HG02588 (cell line): Measurements from ENCODE around the gene DUSP9.
"Not testable (repeated sequence)": the region's sequence is repeated elsewhere in the genome, so short reads cannot be mapped to it uniquely, and the experiment has no call there.

ENCODE experiments used
- ATAC-seq: cut with Tn5 transposase; IDR thresholded peaks from one replicate; pipeline ENCODE4 v1.9.1; 2021; ENCODE audit warnings: mild to moderate bottlenecking, moderate library complexity; ENCODE audit not compliant: unreplicated experiment

Gene DUSP9

DNA sequence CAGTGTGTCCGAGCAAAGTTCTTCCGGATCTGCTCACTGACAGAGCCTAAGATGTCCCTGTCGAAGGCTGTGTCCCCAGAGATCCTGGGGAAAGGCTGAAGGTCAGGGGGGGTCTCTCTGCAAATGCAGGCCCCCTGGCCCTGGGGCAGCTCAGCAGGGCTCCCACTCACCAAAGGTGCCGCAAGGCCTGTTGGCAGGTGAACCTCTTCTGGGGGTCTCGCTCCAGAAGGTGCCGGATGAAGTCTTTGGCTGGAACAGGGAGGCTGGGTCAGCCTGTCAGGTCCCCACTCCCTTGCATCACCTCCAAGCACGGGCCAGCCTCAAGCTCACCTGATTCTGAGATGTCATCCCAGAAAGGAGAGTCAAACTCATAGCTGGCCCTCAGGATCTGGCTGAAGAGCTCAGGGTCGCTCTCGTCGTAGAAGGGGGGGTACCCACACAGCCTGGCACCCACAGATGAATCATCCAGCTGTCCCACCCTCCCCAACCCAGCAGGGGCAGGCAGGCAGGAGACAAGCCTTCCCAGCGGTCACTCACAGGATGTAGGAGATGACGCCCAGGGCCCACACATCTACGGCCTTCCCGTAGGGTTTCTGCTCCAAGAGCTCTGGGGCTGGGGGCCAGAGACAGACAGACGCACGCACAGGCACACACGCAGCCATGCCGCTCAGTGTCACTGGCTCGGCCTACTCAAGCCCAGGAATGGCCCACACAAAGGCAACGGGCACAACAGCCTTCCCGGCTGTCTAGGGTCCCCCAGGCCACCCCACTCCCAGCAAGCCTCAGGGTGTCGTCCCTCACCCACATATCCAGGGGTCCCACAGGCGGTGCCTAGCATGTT is 24.0 kb downstream of the DUSP9 start:
- no peak for ATAC-seq

DNA sequence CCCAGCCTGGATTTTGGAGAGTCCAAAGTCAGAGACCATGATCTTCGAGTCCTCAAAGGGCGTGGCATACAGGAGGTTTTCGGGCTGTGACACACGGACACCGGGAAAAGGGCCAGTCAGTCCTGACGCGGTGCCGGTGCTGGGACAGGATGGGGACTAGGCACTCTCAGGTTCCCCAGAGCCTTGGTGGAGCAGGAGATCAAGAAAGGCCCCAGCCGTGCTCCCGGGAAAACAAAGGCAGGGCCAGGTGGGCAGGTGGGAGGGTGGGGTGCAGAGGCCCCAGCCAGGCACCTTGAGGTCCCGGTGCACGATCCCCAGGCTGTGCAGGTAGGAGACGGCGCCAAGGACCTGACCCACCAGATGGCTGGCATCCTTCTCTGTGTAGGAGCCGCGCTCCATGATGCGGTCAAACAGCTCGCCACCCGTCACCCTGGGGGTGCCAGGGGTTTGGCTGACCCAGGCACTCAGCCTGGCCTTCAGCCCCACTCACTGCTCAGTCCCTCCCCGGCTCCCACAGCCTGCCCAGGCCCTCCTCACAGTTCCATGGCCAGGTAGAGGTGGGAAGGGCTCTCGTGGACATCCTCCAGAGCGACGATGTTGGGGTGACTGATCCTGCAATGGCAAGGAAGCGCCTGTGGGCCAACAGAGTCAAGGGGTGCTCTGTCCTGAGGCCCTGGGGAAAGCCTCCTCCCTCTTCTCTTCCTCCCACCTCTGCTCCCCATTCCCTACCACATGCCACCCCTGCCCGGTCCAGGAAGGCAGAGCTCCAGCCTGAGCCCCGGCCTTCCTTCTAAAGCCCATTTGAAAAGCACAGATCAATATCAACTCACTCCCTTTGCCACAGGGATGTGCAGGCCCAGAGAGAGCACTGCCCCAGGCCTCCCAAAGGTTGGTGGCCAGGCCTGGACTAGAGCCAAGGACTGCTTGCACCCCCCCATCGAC is 24.9 kb downstream of the DUSP9 start:
- ATAC-seq = no peak

GRCh38 chrX:153672531-153673427 is 25.8 kb downstream of the DUSP9 start:
- no peak for ATAC-seq

DNA sequence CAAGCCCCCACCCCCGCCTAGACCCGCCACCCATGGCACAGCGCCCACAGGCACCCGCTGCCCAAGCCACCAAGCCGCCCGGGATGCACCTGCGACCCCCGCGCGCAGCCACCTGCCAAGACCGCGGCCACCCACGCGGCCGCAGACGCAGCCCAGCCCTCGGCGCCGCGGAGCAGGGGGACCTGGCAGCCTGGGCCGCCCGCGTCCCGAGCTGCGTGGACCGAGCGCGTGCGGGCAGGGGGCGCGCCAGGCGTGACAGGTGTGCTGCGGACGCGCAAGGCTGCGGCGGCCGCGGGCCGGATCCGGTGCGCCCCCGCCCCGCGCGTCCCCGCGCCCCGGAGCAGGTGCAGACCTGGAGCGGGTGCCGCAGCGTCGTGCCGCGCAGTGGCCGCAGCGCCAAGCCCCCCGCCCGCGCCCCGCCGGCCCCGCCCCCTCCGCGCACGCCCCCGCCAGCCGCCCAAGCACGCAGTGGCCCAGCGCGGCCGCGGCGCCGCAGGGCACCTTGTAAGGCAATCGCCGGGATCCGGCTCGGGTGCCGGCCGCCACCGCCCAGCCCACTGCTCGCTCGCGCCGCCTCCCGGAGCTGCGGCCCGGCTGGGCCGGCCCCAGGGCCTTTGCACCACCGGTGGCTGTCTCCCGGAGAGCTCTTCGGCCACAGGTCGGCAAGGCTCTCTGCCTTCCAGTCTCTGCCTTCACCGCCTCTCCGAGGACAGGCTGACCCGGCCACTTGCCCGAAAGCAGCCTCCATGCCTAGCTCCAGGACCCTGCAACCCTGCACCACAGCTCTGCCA is 26.6 kb downstream of the DUSP9 start, which contains the start of gene PNCK:
Gene PNCK (minus strand): TSS at position 386 of the 791 bp plus-strand sequence. CDS start 737 bp downstream, outside the sequence.
- ATAC-seq = no peak

GRCh38 chrX:153674219-153674851 is 27.3 kb downstream of the DUSP9 start:
- no peak for ATAC-seq

DNA sequence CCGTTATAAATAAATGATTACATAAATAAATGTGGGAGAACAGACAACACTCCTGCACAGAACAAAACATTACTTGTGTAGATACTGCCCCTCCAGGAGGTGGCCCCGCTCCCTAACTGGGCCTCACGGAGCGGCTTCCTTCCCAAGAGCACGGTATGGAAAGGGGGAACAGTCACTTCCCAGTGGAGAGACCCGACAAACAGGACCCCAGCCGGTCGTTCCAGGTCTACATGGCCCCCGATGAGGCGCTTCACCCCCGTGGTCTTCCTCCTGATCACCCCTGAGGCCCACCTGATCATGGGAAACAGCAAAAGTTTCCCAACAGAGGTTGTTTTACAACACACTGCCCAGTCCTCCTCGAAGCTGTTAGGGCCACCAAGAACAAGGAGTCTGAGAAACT is 34.2 kb downstream of the DUSP9 start:
- ATAC-seq = no peak

DNA sequence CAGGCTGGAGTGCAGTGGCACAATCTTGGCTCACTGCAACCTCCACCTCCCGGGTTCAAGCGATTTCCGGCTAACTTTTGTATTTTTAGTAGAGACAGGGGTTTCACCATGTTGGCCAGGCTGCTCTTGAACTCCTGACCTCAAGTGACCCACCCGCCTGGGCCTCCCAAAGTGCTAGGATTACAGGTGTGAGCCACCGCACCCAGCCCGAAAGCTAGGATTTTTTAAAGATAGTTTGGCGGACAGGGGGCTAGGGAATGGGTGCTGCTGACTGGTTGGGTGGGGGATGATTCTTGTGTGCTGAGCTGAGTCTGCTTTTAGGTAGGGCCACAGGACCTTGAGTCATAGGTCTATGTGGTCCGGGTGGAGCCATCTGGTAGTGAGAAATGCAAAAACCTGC is 36.5 kb downstream of the DUSP9 start:
- ATAC-seq = not testable (repeated sequence)

DNA sequence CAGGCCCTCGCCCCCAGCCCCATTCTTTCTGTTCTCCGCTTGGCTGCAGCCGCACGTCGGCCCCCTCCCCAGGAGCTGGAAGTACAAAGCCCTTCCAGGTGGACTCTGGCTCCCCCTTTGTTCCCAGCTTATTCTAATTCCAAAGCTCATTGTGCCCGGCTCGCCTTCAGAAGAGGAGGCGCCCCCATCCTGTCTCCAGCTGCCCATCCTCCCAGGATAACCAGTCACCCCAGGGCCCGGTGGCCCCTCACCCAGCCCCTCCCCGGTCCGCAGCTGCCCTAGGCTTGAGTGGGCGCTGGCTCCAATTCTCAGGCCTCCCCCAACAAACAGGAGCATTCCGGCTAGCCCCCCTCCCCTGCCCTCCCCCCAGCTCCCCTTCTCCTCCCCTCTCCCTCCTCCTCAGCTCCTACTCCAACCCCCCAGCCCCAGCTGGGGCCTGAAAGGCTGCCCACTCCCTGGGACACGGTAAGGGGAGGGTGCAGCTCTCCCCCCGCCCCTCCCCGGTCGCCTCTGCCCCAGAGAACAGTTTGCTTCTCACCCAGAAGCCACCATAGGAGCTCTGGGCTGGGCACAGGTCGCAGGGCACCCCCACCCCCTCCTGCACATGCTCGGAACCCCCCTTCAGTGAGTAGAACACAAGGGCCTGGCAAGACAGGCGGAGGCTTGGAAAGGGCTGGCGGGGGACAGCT is 37.6 kb downstream of the DUSP9 start:
- no peak for ATAC-seq

GRCh38 chrX:153685156-153685536 is 38.1 kb downstream of the DUSP9 start:
- ATAC-seq = no peak

DNA sequence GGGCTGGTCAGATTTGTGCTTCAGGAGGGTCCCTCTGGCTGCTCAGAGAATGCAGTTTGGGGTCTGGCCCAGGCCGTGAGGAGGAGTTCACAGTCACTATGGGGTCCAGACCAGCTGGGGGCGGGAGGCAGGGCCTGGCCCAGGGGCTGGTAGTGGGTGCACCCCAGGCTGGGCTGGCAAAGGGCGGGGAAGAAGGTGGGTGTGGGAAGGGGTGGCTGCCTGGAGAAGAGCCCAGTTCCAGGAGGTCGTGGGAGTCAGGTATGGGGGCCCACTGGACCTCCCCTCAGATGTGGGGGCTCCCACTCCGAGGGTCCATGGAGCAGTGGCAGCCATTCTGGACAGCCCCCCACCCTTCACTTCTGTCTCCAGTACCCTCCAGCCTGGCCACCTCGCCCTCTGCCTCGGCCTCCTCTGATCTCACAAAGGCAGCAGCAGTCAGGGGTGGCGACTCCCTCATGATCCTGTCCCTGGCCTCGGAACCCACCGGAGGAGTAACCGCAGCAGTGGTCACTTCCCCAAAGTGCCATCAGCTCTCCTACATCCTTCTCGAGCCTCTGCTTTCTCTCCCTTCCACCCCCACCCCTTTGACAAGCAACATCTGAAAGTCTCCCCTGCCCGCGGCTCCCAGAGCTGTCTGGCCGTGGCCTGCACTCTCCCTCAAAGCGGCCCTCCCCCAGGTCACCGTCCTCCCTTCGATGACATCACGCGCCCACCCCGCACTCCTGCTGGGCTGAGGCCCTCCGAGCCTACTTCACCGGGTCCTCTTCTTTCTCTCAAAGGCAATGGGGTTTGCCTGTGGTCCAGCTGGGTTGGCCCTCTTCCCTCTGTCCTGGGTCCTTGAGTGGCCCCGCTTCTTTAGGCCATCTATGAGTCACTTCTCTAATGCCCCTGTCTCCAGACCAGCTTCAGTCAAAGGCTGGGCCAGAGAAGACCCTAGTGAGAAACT is 39.0 kb downstream of the DUSP9 start:
- ATAC-seq = no peak

DNA sequence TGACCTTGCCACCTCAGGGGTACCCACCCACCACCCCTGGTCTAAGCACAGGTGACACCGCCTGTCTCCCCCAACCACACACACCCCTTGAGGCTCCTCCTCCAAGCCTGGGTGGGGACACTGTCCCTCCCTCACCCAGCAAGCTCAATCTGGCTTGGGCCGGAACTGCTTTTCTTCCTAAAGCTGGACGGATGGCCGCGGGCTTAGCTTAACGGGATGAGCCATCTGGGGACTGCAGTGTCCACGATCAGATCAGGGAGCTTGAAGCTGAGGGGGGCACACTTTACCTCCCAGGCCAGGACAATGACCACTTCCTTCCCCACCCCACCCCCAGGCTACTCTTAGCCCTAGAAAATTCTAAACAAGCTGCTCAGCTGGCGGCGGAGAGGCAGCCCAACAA is 39.7 kb downstream of the DUSP9 start:
- no peak for ATAC-seq

DNA sequence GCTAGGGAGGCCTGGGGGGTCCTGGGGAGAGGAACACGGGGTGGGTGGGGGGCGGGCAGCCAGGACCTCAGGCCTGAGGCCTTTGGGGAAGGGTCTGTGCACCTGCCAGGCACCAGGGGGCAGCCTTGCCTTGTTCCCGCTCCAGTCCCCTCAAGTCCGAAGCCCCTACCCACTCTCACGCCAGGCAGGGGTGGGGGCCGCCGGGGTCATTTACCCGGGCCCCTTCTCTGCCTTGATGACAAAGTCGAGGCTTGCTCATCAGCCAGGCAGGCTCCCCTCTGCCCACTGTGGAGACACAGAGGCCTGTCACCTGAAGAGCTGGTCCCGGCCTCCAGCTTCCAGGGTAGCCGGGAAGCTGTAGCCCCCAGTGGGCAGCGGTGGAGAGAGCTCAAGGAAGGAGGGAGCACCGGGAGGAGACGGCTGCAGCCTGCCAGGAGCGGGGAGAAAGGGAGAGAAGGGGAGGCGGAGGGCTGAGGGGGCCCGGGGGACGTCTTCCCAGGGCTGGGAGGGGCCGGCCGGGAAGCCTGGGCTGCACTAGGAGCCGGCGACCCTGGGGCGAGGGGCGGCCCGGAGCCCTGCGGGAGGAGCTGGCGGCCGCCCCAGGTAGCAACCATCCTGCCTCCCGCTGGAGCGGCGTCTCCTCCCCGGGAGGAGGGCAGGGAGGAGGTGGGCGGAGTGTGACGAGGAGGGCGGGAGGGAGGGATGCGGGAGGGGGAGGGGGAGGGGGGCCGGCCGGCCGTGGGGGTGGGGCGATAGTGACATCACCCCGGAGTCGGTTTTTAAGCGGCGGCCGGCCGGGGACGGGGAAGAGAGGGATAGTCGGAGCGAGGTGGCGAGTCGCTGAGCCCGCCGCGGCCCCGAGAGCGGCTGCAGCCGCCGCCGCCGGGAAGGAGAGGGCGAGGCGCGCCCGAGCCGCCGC is 40.4 kb downstream of the DUSP9 start, which contains the start of gene SLC6A8:
Gene SLC6A8 (plus strand): TSS at position 806 of the 919 bp plus-strand sequence. CDS start 649 bp downstream, outside the sequence.
- no peak for ATAC-seq

GRCh38 chrX:153688071-153688470 is 41.1 kb downstream of the DUSP9 start:
- no peak for ATAC-seq

- no peak for ATAC-seq
These were observed 41.5 kb downstream of the DUSP9 start for GRCh38 chrX:153688506-153688905.

- ATAC-seq = no peak
These were observed 42.0 kb downstream of the DUSP9 start for GRCh38 chrX:153688911-153689590.
